MCF 10A (cell line): ENCODE measurements around the gene DNAI7. TPM values are rescaled to one million over a fixed set of nuclear protein-coding genes. Genes with fewer than 3 reads are reported as not detected.

Experiments
- BruUV-seq: library from RNA; stranded (reverse); fragments of 400-500 nt; replicated peaks from 2 replicates; lab custom pipeline; 2021; lab: Mats Ljungman, UMichigan
- CTCF ChIA-PET: fragments of 300-600 bp; sonication (Branson Sonifier 250); formaldehyde crosslinking; extraction: SDS; loops from one replicate; lab custom pipeline; 2021; ENCODE audit warnings: antibody characterized with exemption, inconsistent platforms; lab: Yijun Ruan, JAX
- POLR2A ChIA-PET: fragments of 300-600, 350-650 bp; sonication (Branson Sonifier 250); formaldehyde crosslinking; extraction: SDS; loops from one replicate; lab custom pipeline; 2020; ENCODE audit warnings: antibody characterized with exemption, inconsistent platforms; lab: Yijun Ruan, JAX
- DNase-seq: peaks from one replicate; pipeline ENCODE4 v3.0.0-alpha.2; 2018; ENCODE audit not compliant: unreplicated experiment
- H3K27ac Mint-ChIP-seq: one replicate; pipeline ENCODE4 v1.8.0; 2022; ENCODE audit warnings: mild to moderate bottlenecking, low read depth, mixed read lengths; ENCODE audit not compliant: unreplicated experiment
- H3K27me3 Mint-ChIP-seq: one replicate; pipeline ENCODE4 v1.8.0; 2022; ENCODE audit warnings: mixed read lengths; ENCODE audit not compliant: insufficient read depth, unreplicated experiment
- H3K36me3 Mint-ChIP-seq: one replicate; pipeline ENCODE4 v1.8.0; 2022; ENCODE audit warnings: mild to moderate bottlenecking, moderate library complexity, mixed read lengths; ENCODE audit not compliant: insufficient read depth, unreplicated experiment
- H3K4me1 Mint-ChIP-seq: one replicate; pipeline ENCODE4 v1.8.0; 2022; ENCODE audit warnings: mixed read lengths; ENCODE audit not compliant: insufficient read depth, unreplicated experiment
- H3K4me3 Mint-ChIP-seq: one replicate; pipeline ENCODE4 v1.8.0; 2022; ENCODE audit warnings: mild to moderate bottlenecking, moderate library complexity, mixed read lengths; ENCODE audit not compliant: unreplicated experiment
- H3K9me3 Mint-ChIP-seq: one replicate; pipeline ENCODE4 v1.8.0; 2022; ENCODE audit warnings: mixed read lengths; ENCODE audit not compliant: unreplicated experiment
- CTCF ChIP-seq: fragments of 200-600 bp; IDR thresholded peaks from one replicate; pipeline ENCODE4 v1.8.0; 2022; ENCODE audit warnings: antibody characterized with exemption, mild to moderate bottlenecking; ENCODE audit not compliant: unreplicated experiment
- intact Hi-C: fragments of 100-400 bp; cut with micrococcal nuclease; formaldehyde crosslinking; loops from 2 replicates; pipeline ENCODE4 v1.14.1; 2022
- total RNA-seq: library from RNA; stranded (reverse); gene quantifications from 2 replicates; pipeline ENCODE4 v1.2.3, GENCODE V29; 2022

Gene DNAI7
- total RNA-seq, 1 experiment from 2014 or later, result 0.14 TPM

- intact Hi-C loops, result no loop called here
- DNase-seq, result no peak
- Mint-ChIP-seq H3K27me3 (no peaks in the 10 kb centered on the region), H3K27ac (no peak overlapping the region), H3K4me3 (no peak overlapping the region), H3K4me1 (peaks cover 6% of the 10 kb centered on the region), H3K36me3 (no peaks in the 10 kb centered on the region), H3K9me3 (no peaks in the 10 kb centered on the region)
- no peak for TF ChIP-seq CTCF
- no TSS peak for BruUV-seq
- ChIA-PET POLR2A (no interaction called here), CTCF (interaction anchor here (0.6 to 2.7 kb wide), 5 partner anchors 8 to 335 kb away, joined by 3 to 17 read pairs (median 4); no protein-coding TSS in a partner anchor)
Observed at GRCh38 chr12:25146686-25147085, 48.3 kb downstream of the DNAI7 start.

GRCh38 chr12:25135531-25136154, 59.3 kb downstream of the DNAI7 start:
- CTCF ChIA-PET, result interaction anchor here (0.6 to 4.9 kb wide), 11 partner anchors 11 to 1215 kb away, joined by 3 to 30 read pairs (median 4); no protein-coding TSS in a partner anchor
- no TSS peak for BruUV-seq
- intact Hi-C loops, result no loop called here
- POLR2A ChIA-PET, result interaction anchor here (0.7 to 2.6 kb wide), 13 partner anchors 8 to 382 kb away, joined by 3 to 15 read pairs (median 4); partner anchors contain the start of genes DNAI7 and ETFRF1
- Mint-ChIP-seq H3K9me3 (peaks cover 8% of the 10 kb centered on the region), H3K36me3 (no peaks in the 10 kb centered on the region), H3K27ac (peak overlapping the region; percentile 63), H3K4me3 (no peak overlapping the region), H3K4me1 (peaks cover 12% of the 10 kb centered on the region), H3K27me3 (no peaks in the 10 kb centered on the region)
- TF ChIP-seq CTCF, result no peak
- DNase-seq, result peak; percentile 79

GRCh38 chr12:25131270-25131669, 63.7 kb downstream of the DNAI7 start:
- peak; percentile 44 for DNase-seq
- Mint-ChIP-seq H3K27me3 (no peaks in the 10 kb centered on the region), H3K9me3 (no peaks in the 10 kb centered on the region), H3K27ac (no peak overlapping the region), H3K4me3 (no peak overlapping the region), H3K36me3 (no peaks in the 10 kb centered on the region), H3K4me1 (peaks cover 12% of the 10 kb centered on the region)
- POLR2A ChIA-PET, result interaction anchor here (0.8 to 4.2 kb wide), 9 partner anchors 21 to 170 kb away, joined by 3 to 24 read pairs (median 6); no protein-coding TSS in a partner anchor
- TF ChIP-seq CTCF, result no peak
- CTCF ChIA-PET, result interaction anchor here (0.6 to 8.0 kb wide), 18 partner anchors 10 to 1065 kb away, joined by 3 to 90 read pairs (median 4); no protein-coding TSS in a partner anchor
- no TSS peak for BruUV-seq
- intact Hi-C loops, result loop anchor here (2.0 kb wide), 1 partner anchor 278 kb away; no protein-coding TSS in a partner anchor

GRCh38 chr12:25130741-25131188, 64.2 kb downstream of the DNAI7 start:
- Mint-ChIP-seq H3K4me1 (peaks cover 10% of the 10 kb centered on the region), H3K27me3 (no peaks in the 10 kb centered on the region), H3K36me3 (no peaks in the 10 kb centered on the region), H3K4me3 (no peak overlapping the region), H3K27ac (no peak overlapping the region), H3K9me3 (no peaks in the 10 kb centered on the region)
- TF ChIP-seq CTCF, result peak; percentile 57
- CTCF ChIA-PET, result interaction anchor here (0.6 to 8.0 kb wide), 16 partner anchors 10 to 1065 kb away, joined by 3 to 90 read pairs (median 5); no protein-coding TSS in a partner anchor
- BruUV-seq, result no TSS peak
- POLR2A ChIA-PET, result interaction anchor here (0.8 to 4.2 kb wide), 9 partner anchors 22 to 169 kb away, joined by 3 to 24 read pairs (median 6); no protein-coding TSS in a partner anchor
- intact Hi-C loops, result loop anchor here (1.0 to 2.0 kb wide), 2 partner anchors 139 to 278 kb away; no protein-coding TSS in a partner anchor
- peak; percentile 59 for DNase-seq
